ENCODE measurements around the gene CCNF. TPM values are rescaled to one million over a fixed set of nuclear protein-coding genes. Genes with fewer than 3 reads are reported as not detected.

CCNF gene
- total and polyA plus RNA-seq, 10 of the 15 experiments (the other 5 are each of a cell fraction or from before 2014, with no cell fraction given), result 4.0 to 63.2 (median 27.5) TPM

DNA sequence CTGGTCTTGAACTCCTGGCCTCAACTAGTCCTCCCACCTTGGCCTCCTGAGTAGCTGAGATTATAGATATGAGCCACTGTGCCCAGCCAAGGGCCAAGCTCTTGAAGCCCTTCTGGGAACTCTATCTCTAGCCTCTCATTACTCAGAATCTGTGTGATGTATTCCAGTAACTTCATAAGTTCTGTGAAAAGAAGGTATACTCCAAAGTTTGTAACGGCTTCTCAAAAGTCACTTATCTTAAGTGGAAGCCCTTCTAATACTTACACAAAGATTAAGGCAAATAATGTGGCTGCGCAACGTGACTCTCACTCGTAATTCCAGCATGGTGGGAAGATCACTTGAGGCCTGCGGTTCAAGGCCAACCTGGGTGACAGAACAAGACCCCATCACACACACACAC is 65.4 kb downstream of the CCNF start:
- H2AFZ ChIP-seq (ENCODE audit: control insufficient read depth, low read depth, low read length), result no peak overlapping the region
- SMC1A ChIA-PET (ENCODE audit: uncharacterized antibody, unreplicated experiment), result no interaction called here
- intact Hi-C loops (cut with micrococcal nuclease; ENCODE audit: unreplicated experiment), result no loop called here
- ATAC-seq (no peak), DNase-seq (ENCODE audit: low read depth, low spot score) (no peak), FAIRE-seq (no peak)
- H3K27me3 ChIP-seq (replicated peaks in 1 of 2; ENCODE audit: control insufficient read depth in 2 of 2, insufficient read depth in 2 of 2, low read length in 1 of 2), result no peaks in the 10 kb centered on the region
- no peaks in the 10 kb centered on the region for H3K79me2 ChIP-seq (ENCODE audit: control insufficient read depth, insufficient read depth, low read length)
- H3K9ac ChIP-seq (ENCODE audit: control insufficient read depth, insufficient read depth, low read length), result no peak overlapping the region
- RAD21 ChIA-PET (ENCODE audit: unreplicated experiment), result interaction anchor here (0.7 kb wide), 1 partner anchor 156 kb away, joined by 3 read pairs; no protein-coding TSS in a partner anchor
- POLR2A ChIA-PET, result no interaction called here
- in situ Hi-C loops (cut with MboI), result loop anchor here (5.0 to 10.0 kb wide), 2 partner anchors 157 to 480 kb away; partner anchors contain the start of gene NPW
- H3K27ac ChIP-seq (ENCODE audit: control insufficient read depth, insufficient read depth), result no peak overlapping the region
- peaks cover 0 to 11% of the 10 kb centered on the region in 2 experiments; a peak in 2 of 4 replicates for H3K36me3 ChIP-seq (ENCODE audit: control insufficient read depth in 2 of 2, insufficient read depth in 2 of 2, low read length in 1 of 2)
- CTCF ChIA-PET, result interaction anchor here (1.1 kb wide), 1 partner anchor 11 kb away, joined by 3 read pairs; no protein-coding TSS in a partner anchor
- 79% methylated on average over 5 of the region's 5 CpGs for WGBS (ENCODE audit: insufficient coverage, insufficient replicate concordance, low lambda C conversion rate, missing lambda C conversion rate)
- no peaks in the 10 kb centered on the region for H4K20me1 ChIP-seq (ENCODE audit: control insufficient read depth, insufficient read depth)
- H3K9me3 ChIP-seq (replicated peaks; ENCODE audit: control insufficient read depth, insufficient read depth, low read length), result no peaks in the 10 kb centered on the region
- H3K4me3 ChIP-seq, result no peak overlapping the region
- no TSS peak for BruUV-seq (replicated peaks)
- no peaks in the 10 kb centered on the region for H3K4me1 ChIP-seq (ENCODE audit: control insufficient read depth, insufficient read depth, low read length)
- TF ChIP-seq EED (IDR thresholded peaks at IDR 0.05; ENCODE audit: low read depth), result no peak
- TF ChIP-seq RUNX3 (IDR thresholded peaks at IDR 0.05; ENCODE audit: low read length), result no peak
- no peak for TF ChIP-seq ZNF24 (IDR thresholded peaks at IDR 0.05)
- TF ChIP-seq, protein P1, sequence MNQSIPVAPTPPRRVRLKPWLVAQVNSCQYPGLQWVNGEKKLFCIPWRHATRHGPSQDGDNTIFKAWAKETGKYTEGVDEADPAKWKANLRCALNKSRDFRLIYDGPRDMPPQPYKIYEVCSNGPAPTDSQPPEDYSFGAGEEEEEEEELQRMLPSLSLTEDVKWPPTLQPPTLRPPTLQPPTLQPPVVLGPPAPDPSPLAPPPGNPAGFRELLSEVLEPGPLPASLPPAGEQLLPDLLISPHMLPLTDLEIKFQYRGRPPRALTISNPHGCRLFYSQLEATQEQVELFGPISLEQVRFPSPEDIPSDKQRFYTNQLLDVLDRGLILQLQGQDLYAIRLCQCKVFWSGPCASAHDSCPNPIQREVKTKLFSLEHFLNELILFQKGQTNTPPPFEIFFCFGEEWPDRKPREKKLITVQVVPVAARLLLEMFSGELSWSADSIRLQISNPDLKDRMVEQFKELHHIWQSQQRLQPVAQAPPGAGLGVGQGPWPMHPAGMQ (IDR thresholded peaks at IDR 0.05; ENCODE audit: borderline replicate concordance), result no peak
- TF ChIP-seq FOS (IDR thresholded peaks at IDR 0.05; ENCODE audit: borderline replicate concordance, extremely low read depth, insufficient read length), result no peak
- TF ChIP-seq, protein P2, sequence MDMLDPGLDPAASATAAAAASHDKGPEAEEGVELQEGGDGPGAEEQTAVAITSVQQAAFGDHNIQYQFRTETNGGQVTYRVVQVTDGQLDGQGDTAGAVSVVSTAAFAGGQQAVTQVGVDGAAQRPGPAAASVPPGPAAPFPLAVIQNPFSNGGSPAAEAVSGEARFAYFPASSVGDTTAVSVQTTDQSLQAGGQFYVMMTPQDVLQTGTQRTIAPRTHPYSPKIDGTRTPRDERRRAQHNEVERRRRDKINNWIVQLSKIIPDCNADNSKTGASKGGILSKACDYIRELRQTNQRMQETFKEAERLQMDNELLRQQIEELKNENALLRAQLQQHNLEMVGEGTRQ (IDR thresholded peaks at IDR 0.05; ENCODE audit: borderline replicate concordance, low read depth, low read length), result no peak
- TF ChIP-seq, protein P3, sequence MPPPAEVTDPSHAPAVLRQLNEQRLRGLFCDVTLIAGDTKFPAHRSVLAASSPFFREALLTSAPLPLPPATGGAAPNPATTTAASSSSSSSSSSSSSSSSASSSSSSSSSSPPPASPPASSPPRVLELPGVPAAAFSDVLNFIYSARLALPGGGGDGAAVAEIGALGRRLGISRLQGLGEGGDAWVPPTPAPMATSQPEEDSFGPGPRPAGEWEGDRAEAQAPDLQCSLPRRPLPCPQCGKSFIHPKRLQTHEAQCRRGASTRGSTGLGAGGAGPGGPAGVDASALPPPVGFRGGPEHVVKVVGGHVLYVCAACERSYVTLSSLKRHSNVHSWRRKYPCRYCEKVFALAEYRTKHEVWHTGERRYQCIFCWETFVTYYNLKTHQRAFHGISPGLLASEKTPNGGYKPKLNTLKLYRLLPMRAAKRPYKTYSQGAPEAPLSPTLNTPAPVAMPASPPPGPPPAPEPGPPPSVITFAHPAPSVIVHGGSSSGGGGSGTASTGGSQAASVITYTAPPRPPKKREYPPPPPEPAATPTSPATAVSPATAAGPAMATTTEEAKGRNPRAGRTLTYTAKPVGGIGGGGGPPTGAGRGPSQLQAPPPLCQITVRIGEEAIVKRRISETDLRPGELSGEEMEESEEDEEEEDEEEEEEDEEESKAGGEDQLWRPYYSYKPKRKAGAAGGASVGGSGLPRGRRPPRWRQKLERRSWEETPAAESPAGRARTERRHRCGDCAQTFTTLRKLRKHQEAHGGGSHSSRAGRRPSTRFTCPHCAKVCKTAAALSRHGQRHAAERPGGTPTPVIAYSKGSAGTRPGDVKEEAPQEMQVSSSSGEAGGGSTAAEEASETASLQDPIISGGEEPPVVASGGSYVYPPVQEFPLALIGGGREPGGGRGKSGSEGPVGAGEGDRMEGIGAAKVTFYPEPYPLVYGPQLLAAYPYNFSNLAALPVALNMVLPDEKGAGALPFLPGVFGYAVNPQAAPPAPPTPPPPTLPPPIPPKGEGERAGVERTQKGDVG (CRISPR knock-in tag; IDR thresholded peaks at IDR 0.05), result no peak
- TF ChIP-seq MXI1 (IDR thresholded peaks at IDR 0.05; ENCODE audit: low read depth, low read length), result no peak
- TF ChIP-seq, protein P4, sequence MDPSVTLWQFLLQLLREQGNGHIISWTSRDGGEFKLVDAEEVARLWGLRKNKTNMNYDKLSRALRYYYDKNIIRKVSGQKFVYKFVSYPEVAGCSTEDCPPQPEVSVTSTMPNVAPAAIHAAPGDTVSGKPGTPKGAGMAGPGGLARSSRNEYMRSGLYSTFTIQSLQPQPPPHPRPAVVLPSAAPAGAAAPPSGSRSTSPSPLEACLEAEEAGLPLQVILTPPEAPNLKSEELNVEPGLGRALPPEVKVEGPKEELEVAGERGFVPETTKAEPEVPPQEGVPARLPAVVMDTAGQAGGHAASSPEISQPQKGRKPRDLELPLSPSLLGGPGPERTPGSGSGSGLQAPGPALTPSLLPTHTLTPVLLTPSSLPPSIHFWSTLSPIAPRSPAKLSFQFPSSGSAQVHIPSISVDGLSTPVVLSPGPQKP (IDR thresholded peaks at IDR 0.05; ENCODE audit: low read depth, low read length), result no peak
- no peak for TF ChIP-seq GATAD2B (conservative IDR thresholded peaks at IDR 0.05; ENCODE audit: low read depth)
- TF ChIP-seq SPI1 (IDR thresholded peaks at IDR 0.05; ENCODE audit: borderline replicate concordance, insufficient read depth, low read depth, low read length), result no peak
- no peak for TF ChIP-seq RFX5 (IDR thresholded peaks at IDR 0.05; ENCODE audit: low read depth, low read length)
- TF ChIP-seq, protein P5, sequence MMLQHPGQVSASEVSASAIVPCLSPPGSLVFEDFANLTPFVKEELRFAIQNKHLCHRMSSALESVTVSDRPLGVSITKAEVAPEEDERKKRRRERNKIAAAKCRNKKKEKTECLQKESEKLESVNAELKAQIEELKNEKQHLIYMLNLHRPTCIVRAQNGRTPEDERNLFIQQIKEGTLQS (IDR thresholded peaks at IDR 0.05; ENCODE audit: borderline replicate concordance, extremely low read depth, low read depth, low read length), result no peak
- H3K4me2 ChIP-seq (ENCODE audit: control insufficient read depth, insufficient read depth), result no peak overlapping the region
